ENCODE results near the gene TAP1. TPM values are rescaled to one million over a fixed set of nuclear protein-coding genes. Genes with fewer than 3 reads are reported as not detected.
A peak's percentile ranks its signal among the peaks of the same experiment; 100 is the strongest.

The TAP1 gene
- total RNA-seq, 2 donors from 2014 or later: 41.6 to 46.9 TPM

DNA sequence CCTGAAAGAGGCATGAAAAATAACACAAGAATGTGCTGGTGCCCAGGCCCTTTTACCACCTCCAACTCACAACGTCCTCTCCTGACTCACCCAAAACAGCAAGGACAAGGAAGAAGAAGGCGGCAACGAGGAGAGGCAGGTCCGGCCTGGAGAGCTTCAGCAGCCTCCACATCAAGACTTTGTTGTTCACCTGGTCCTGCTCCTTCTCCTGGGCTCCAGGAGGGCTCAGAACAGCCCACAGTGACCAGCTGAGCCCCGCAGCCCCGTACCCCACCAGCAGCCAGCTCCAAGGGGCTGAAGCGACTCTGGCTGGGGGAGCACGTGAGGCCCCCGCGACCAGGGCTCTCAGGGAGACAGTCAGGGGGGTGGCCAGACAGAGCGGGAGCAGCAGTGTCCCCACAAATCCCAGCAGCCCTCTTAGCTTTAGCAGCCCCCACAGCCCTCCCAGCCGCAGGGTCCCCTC, 15.8 kb downstream of the TAP1 start:
- TF ChIP-seq, protein P1, sequence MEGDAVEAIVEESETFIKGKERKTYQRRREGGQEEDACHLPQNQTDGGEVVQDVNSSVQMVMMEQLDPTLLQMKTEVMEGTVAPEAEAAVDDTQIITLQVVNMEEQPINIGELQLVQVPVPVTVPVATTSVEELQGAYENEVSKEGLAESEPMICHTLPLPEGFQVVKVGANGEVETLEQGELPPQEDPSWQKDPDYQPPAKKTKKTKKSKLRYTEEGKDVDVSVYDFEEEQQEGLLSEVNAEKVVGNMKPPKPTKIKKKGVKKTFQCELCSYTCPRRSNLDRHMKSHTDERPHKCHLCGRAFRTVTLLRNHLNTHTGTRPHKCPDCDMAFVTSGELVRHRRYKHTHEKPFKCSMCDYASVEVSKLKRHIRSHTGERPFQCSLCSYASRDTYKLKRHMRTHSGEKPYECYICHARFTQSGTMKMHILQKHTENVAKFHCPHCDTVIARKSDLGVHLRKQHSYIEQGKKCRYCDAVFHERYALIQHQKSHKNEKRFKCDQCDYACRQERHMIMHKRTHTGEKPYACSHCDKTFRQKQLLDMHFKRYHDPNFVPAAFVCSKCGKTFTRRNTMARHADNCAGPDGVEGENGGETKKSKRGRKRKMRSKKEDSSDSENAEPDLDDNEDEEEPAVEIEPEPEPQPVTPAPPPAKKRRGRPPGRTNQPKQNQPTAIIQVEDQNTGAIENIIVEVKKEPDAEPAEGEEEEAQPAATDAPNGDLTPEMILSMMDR (IDR thresholded peaks at IDR 0.05): no peak
- peak overlapping the region; percentile 91 for H3K4me3 ChIP-seq

DNA sequence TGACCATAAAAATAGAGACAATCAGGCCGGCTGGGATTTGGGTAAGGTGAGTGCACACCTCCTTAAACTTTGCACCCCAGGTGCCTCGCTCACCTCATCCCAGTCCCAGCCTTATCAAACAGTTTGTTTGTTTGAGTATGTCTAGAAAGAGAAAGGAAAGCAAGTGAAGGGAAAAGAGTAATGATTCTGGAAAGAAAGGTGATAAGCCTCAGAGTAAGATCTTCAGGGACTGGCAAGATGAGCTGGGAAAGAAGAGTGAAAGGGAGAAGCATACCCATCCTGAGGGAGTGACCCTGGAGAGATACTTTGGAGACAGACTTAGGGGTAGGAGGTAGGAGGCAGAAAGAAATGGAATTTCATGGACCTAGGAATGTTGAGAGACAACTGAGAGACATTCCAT, 16.6 kb downstream of the TAP1 start:
- ATAC-seq (ENCODE audit: insufficient number of reproducible peaks, low FRiP score, low read depth) (no peak), DNase-seq (ENCODE audit: low spot score) (no peak)
- TF ChIP-seq, protein P1 (IDR thresholded peaks at IDR 0.05): no peak
- Histone ChIP-seq H3K9me3 (no peaks in the 10 kb centered on the region), H3K4me1 (ENCODE audit: control insufficient read depth in 1 of 2, low read depth in 2 of 2) (peaks cover 6 to 7% of the 10 kb centered on the region in 2 donors), H3K27me3 (replicated peaks; ENCODE audit: insufficient read depth) (no peaks in the 10 kb centered on the region), H3K27ac (no peak overlapping the region), H3K4me3 (no peak overlapping the region), H3K36me3 (peaks cover 5% of the 10 kb centered on the region)

More for the DNA sequence above, 15.8 kb downstream of the TAP1 start:
- H3K4me1 ChIP-seq (ENCODE audit: control insufficient read depth in 1 of 2, low read depth in 2 of 2): peaks cover 8 to 12% of the 10 kb centered on the region in 2 donors
- ATAC-seq (ENCODE audit: insufficient number of reproducible peaks, low FRiP score, low read depth): no peak
- no peak for DNase-seq (ENCODE audit: low spot score)
- H3K9me3 ChIP-seq: no peaks in the 10 kb centered on the region
- peak overlapping the region; percentile 90 to 92 for H3K27ac ChIP-seq
- H3K36me3 ChIP-seq: peaks cover 5% of the 10 kb centered on the region
- no peaks in the 10 kb centered on the region for H3K27me3 ChIP-seq (replicated peaks; ENCODE audit: insufficient read depth)

DNA sequence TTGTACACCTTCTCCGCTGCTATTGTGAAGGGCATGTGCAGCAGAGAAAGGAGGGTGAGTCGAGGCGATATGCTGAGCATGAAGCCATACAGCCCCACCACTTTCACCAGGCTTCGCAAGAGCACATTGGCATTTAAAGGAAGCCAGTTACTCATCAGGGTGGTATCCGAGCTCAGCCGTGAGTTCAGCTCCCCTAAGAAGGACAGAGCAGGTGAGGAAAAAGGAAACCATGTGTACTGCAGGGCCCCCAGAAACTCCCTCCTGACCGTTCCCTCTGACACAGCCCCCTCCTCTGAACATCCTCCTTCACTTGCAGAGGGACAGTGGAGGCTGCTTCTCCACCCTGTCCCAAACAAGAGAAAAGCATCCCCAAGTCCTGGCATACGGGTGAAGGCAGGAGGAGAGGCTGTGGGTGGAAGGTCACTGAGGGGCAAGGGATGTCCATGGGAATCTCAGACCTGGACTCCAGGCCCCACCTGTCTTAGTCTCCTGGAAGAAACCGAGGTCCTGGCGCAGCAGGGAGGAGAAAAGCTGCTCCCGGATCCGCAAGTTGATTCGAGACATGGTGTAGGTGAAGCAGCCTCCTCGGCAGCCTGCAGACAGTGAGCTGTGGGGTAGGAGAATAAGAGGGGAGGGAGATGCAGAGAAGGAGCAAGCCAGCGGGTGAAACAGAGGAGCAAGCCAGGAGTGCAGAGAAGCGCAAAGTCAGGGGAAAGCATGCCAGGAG, 18.2 kb downstream of the TAP1 start:
- TF ChIP-seq, protein P1 (IDR thresholded peaks at IDR 0.05): no peak
- Histone ChIP-seq H3K27me3 (replicated peaks; ENCODE audit: insufficient read depth) (no peaks in the 10 kb centered on the region), H3K4me1 (ENCODE audit: control insufficient read depth in 1 of 2, low read depth in 2 of 2) (peaks cover 6 to 7% of the 10 kb centered on the region in 2 donors), H3K4me3 (no peak overlapping the region), H3K36me3 (peaks cover 8% of the 10 kb centered on the region), H3K27ac (no peak overlapping the region), H3K9me3 (no peaks in the 10 kb centered on the region)
- ATAC-seq (ENCODE audit: insufficient number of reproducible peaks, low FRiP score, low read depth) (no peak), DNase-seq (ENCODE audit: low spot score) (no peak)

DNA sequence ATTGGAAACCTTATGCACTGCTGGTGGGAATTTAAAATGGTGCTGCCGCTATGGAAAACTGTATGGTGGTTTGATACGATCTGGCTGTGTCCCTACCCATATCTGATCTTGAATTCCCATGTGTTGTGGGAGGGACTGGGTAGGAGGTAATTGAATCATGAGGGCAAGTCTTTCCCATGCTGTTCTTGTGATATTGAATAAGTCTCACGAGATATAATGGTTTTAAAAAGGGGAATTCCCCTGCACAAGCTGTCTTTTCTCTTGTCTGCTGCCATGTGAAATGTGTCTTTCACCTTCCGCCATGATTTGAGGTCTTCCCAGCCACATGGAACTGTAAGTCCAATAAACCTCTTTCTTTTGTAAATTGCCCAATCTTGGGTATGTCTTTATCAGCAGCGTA, 19.8 kb downstream of the TAP1 start:
- TF ChIP-seq, protein P1 (IDR thresholded peaks at IDR 0.05): no peak
- H3K36me3 ChIP-seq: peaks cover 18% of the 10 kb centered on the region
- H3K4me1 ChIP-seq (ENCODE audit: control insufficient read depth in 1 of 2, low read depth in 2 of 2): peaks cover 6 to 7% of the 10 kb centered on the region in 2 donors
- H3K27ac ChIP-seq: no peak overlapping the region
- DNase-seq (ENCODE audit: low spot score) (no peak), ATAC-seq (ENCODE audit: insufficient number of reproducible peaks, low FRiP score, low read depth) (no peak)
- H3K27me3 ChIP-seq (replicated peaks; ENCODE audit: insufficient read depth): no peaks in the 10 kb centered on the region
- H3K9me3 ChIP-seq: no peaks in the 10 kb centered on the region
- H3K4me3 ChIP-seq: no peak overlapping the region

DNA sequence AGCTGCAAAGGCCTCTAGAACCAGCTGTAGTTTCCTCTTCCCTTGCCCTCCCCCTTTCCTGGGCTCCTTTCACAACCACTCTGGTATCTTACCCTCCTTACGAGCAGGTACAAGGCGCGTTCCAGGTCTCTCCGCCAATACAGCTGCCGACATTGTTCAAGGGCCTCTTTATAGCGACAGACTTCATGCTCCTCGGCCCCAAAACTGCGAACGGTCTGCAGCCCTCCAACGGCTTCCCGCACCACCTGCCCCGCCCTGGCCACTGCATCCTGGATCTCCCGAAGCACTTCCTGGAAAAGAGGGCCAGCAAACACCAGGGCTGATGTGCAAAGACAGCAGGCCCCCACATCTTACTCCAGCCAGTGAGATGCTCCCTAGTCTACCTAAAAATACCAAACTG, 21.0 kb downstream of the TAP1 start:
- DNase-seq (ENCODE audit: low spot score): no peak
- TF ChIP-seq, protein P1 (IDR thresholded peaks at IDR 0.05): no peak
- peaks cover 3% of the 10 kb centered on the region in 2 donors for H3K4me1 ChIP-seq (ENCODE audit: control insufficient read depth in 1 of 2, low read depth in 2 of 2)
- ATAC-seq (ENCODE audit: insufficient number of reproducible peaks, low FRiP score, low read depth): no peak
- no peaks in the 10 kb centered on the region for H3K27me3 ChIP-seq (replicated peaks; ENCODE audit: insufficient read depth)
- no peaks in the 10 kb centered on the region for H3K9me3 ChIP-seq
- no peak overlapping the region for H3K4me3 ChIP-seq
- H3K36me3 ChIP-seq: peaks cover 20% of the 10 kb centered on the region
- H3K27ac ChIP-seq: no peak overlapping the region

All from thoracic aorta (tissue), 2 donors.